GM18868 (cell line): ENCODE results near the gene IMMP2L.

Experiments
- ATAC-seq: cut with Tn5 transposase; IDR thresholded peaks from one replicate; pipeline ENCODE4 v1.9.1; 2021; ENCODE audit warnings: mild to moderate bottlenecking, moderate library complexity; ENCODE audit not compliant: unreplicated experiment

IMMP2L gene

GRCh38 chr7:111012799-111013675, 549.3 kb downstream of the IMMP2L start:
- peak; percentile 97 for ATAC-seq

DNA sequence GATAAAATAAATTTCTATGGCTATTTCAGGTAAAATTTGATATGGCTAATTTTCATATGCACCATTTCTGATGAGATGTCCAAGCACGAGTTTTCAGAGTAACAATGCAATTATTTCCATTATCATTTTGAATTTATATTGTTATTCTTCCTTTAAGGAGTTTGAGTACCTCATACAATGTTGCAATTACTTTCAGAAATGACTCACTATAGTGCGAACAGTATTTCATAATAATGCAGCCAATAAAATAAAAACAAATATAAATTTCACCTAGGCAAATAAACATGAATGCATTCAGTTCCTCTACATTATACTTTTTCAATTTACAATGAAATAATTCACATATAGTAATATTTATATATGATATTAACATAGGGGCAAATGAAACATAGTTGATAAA, 550.1 kb downstream of the IMMP2L start:
- ATAC-seq: no peak

DNA sequence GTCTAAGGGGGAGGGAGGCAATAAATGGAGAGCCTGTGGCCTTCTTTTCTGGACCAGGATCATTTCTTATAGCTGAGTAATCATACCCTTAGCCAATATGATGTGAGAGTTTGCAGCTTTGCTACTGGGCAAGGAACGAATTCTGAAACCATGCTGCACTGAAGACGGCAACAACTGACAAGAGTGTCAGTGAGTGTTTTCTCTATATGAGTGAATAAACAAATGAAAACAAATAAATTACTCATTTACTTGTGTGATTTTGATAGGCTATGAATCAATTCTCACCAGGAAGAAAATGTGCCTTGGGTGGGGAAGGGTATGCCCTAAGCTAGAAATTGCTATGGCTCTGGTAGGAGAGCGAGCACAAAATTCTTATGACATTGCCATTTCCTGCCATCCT, 550.8 kb downstream of the IMMP2L start:
- ATAC-seq: no peak

- ATAC-seq: no peak
Measured at GRCh38 chr7:111010798-111011197, 551.5 kb downstream of the IMMP2L start.

DNA sequence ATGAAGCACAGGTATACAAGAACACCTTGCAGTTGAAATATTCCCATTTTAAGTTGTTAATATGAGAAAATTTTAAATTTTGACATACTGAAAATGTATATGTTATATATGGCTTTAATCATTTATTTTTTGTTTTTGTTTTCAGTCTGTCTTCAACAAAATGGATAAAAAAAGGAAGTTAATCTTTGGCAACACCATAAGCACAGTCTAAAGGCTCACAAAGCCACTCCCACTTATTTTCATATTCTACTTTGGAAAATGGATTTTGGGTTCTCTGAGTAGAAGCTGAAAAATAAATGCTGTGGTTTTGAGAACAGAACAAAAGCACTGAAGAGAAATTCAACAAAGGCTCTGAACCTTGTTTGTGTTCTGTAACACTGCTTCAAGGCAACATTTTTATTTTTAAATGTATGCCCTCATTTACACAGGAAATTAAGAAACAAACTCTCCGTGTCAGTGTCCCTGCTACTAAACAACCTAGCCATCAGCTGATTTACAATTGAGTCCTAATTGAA, 552.7 kb downstream of the IMMP2L start:
- ATAC-seq: no peak

GRCh38 chr7:111006691-111007090, 555.6 kb downstream of the IMMP2L start:
- no peak for ATAC-seq

- ATAC-seq: no peak
Measured at GRCh38 chr7:111006040-111006439, 556.3 kb downstream of the IMMP2L start.

- no peak for ATAC-seq
Measured at GRCh38 chr7:111005445-111005844, 556.8 kb downstream of the IMMP2L start.

GRCh38 chr7:111004310-111004901, 557.9 kb downstream of the IMMP2L start:
- no peak for ATAC-seq

DNA sequence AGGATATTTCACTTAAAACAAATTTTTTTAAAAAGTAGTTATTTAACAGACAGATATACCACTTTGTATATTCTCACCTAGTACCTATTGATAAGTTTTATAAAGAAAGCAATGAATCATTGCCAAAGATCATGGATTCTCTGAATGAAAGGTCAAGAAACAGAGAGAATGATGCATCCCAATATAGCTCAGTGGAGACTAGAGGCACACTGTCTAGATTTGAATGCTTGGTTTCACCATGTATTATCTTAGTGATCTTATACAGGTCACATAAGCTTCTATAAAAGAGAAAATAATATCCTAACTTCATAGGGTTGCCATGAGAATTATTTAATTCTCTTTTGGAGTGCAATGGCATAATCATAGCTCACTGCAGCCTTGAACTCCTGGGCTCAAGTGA, 558.4 kb downstream of the IMMP2L start:
- no peak for ATAC-seq

DNA sequence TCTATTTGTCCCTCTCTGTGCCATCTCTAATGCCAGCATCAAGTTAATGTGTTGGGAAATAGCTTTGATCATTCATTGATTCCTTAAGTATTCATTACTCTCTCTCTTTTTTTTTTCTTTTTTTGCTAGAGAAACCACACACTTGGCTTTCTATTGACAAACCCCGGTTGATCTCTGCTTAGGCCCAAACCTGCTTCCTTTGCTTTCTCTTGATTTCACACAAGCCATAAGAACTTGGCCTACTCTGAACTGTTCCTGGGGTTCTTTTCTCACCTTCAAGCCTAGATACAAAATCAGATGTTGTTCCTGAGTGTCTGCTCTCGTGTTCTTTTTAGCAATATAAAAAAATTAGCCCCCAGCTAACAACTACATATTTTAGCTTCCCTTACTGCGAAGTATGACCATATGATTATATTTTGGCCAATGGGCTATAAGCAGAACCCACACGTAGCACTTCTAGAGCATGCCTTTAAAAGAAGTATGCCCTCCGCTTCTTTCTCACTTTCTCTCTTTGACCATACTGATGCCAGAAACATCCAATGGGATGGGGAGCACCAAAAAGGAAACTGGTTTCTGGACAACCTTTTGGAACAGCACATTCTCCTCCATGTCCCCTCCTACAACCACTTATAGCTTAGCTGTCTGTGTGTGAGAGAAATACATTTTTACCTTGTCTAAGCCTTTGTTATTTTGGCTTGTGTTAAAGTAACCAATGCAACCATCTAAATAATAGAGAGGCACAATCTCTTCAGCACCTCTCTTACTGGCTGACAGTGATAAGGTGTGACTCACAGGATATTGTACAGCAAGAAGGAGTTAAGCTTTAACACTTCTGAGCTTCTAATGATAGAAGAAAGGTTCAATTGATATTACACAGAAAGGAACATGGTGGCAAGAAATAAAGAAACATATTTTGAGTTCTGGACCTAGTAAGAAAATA, 568.0 kb downstream of the IMMP2L start:
- ATAC-seq: no peak

GRCh38 chr7:110988890-110989501, 573.3 kb downstream of the IMMP2L start:
- ATAC-seq: no peak

DNA sequence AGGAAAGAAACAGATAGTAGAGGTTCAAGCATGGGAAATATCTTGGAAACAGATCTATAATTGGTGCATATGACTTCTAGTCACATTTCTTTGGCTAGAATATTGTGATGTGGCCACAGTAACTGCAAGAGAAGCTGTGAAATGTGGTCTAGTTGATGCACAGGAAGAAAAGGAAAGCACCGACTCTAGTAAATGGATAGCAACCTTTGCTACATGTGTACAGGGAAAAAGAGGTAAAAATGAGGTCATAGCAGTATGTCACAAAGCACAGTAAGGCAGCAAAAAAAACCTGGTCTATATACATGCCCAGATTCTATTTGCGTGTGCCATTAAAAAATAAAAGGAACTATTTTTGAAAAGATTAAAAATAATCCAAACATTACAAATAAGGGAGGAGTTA, 573.9 kb downstream of the IMMP2L start:
- ATAC-seq: no peak

GRCh38 chr7:110987127-110987693, 575.1 kb downstream of the IMMP2L start:
- no peak for ATAC-seq

GRCh38 chr7:110983822-110984456, 578.4 kb downstream of the IMMP2L start:
- ATAC-seq: no peak

DNA sequence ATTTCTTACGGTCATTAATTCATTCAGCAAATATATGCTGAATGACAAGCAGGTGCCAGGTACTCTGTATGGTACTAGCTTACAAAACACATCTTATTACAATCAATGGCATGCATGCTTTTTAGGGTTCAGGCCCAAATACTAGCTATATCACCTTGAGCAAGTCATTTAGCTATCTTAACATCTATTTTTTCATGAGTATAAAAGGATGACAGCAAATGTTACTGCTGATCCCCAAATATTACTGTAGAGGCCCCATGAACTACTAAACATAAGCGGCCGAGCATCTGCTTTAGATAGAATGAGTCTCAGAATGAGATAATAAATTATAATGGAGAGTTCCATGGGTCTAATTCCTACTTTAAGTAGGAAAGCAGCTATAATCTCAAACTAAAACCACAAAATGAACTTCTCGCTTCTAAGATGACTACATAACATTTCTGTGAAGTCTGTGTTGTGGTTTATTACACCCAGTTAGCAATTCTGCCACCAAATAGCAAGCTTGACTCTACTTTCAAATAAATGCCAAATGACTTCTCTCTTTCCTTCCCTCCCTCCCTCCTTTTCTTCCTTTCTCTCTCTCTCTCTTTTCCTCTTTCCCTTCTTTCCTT, 585.1 kb downstream of the IMMP2L start:
- no peak for ATAC-seq

GRCh38 chr7:110975486-110975885, 586.8 kb downstream of the IMMP2L start:
- ATAC-seq: no peak

DNA sequence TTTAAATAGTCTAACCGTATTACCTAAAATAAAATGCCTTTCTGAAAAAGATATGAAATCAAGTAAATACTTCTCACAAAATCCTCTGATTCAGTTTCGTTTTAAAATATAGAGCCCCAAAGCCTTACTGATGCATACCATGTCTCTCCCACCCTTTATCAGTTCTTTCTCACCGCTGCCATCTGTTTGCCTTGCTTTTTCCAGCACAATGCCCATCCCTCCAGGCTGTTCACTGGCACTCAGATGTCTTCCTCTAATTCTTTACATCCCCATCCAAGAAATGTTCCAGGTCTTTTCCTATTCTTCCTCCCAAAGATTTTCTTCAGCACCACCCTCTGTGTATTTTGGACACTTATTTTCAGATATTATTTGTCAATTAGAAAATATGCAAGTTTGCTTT, 587.9 kb downstream of the IMMP2L start:
- no peak for ATAC-seq

DNA sequence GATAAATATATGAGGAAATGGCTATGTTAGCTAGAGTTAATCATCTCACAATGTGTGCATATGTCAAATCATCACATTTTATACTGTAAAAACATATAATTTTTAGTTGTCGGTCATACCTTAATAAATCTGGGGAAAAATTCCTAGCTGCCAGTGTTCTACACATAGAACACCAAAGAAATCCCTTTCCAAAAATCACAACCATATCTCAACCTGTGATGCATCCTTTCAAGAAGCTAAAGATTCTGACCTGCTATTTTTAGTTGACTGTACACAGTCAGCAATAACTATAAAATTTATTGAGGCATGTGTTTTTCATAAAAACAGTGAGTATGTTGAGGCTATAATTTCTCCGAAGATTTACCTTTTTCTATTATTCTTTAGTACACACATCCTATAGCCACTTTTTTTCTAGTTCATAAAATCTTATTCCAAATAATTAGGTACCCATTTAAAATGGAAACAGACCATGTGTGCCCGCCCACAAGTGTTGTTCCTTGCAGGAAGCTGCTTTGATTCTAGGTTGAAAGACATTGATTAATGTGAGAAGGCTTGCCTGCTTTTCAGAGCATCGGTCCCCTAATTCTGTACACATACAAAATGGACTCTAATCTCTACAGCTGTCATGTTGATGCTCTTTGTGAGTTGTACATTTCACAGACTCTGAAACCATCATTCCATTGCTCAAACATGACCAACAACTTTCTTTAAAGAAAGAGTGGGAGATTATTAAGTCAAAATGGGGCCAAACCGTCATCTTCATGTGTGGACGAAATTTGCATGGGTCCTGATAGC, 588.9 kb downstream of the IMMP2L start:
- no peak for ATAC-seq
